ENCODE results near the gene LPO. TPM values are rescaled to one million over a fixed set of nuclear protein-coding genes. Genes with fewer than 3 reads are reported as not detected.
A peak's percentile ranks its signal among the peaks of the same experiment; 100 is the strongest.

Gene LPO
- polyA plus RNA-seq, 12 donors, result 0.08 to 0.40 (median 0.28) TPM; not detected in 8

DNA sequence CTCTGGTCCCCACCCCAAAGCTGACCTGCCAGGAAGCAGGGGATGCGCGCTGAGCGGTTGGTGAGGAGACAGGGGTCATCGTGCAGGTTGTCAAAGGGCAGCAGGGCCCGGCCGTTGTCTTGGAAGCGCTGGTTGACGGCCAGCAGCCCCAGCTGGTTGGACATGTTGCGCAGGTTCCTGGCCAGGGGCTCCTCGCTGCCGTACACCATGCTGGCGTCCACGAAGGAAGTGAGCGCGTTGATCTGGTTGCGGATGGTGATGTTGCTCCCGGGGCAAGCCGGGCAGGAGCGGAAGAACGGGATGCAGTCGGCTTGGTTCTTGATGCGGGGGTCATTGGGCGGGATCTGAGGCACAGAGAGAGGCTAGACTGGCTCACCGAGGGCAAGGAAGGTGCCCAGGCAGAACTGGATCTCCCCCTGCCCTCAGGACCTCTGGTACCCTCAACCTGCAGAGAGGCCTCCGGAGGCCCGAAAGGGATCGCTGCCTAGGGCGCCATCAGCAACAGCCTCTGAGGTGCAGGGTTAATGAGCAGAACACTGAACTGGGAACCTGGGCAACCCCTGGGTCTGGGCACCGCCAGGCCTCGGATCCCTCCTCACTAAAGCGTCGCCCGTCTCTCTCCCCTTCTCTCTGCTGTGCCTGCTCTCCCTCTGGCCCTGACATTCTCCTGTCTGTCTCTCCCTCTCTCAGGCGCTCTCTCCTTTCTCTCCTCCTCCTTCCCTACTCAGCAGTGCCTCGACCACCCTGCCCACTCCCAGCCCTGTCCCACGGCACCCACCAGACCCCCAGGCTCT, 39.6 kb downstream of the LPO start:
- no peak for DNase-seq

DNA sequence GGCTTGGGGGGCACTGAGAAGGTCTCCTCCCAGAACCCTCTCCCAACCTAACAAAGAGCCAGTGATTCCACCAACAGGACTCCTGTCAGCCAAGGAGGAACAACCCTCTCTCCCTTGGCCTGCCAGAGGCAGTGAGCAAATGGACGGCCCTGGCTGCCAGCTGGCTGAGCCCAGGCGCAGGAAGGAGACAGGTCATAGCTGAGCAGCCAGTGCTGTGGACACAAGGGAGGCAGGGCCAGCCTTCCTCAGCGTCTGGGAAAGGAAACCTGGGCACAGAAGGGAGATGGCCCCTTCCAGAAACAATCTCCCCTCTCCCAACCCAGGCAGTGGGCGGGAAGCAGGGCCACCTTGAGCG, 40.3 kb downstream of the LPO start:
- DNase-seq, result no peak

DNA sequence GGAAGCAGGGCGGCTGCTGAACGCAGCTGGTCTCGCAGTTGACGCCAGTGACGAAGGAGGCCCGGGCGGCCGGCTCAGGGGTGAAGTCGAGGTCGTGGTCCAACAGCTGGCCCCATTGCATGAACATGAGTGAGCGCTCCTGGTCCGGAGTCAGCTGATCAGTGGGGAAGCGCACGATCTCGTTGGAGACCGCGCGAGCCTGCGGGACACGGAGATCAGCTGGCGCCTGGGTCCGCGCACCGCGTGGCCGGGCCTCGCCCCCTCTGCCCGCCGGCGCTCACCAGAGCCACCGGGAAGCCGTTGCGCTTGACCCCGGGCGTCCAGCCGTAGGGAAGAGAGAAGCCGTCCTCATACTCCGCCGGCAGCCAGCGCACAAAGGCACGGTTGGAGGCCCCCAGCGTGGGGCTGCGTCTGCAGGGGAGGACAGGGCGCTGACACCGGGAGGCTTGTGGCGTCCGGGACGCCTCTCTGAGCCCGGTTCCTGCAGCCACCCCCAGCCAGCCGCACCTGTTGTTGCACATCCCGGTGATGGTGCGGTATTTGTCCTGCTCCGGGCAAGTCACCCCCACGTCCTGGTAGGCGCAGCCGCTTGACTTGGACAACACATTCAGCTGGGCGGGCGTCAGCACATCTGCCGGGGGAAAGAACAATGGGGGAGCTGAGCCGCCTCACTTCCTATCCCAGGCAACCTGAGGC, 40.8 kb downstream of the LPO start:
- peak; percentile 75 for DNase-seq

DNA sequence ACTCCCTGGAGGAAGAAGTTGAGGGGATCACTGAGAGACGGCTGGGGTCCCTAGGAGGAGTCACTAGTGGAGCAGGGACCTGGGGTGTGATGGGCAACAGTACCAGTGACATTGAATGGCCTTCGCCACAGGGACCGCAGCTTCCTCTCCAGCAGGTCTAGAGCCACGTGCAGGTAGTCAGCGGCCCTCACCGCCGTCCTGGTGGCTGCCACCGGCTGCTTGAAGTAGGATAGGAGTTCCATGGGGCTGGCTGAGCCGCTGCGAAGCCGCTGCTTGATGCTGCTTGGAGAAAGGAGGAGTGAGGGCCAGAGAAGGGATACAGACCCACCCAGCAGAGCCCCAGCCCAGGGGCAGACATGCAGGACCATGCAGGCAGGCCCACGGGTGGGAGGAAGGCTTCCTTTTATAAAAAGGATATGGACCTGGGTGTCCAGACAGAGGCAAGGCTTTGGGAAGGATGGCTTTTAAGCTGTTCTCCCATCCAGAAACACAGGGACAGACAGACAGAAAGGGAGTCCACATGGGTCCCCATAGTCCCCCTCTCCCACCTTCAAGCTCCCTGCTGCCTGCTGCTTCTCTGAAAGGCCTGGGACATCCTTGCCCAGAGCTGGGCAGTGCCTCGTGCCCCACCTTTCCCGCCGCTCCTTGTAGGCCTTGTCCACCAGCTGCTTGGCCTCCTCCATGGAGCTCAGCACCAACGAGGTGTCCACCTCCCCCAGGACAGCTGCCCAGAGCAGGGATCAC, 41.5 kb downstream of the LPO start:
- DNase-seq, result no peak

DNA sequence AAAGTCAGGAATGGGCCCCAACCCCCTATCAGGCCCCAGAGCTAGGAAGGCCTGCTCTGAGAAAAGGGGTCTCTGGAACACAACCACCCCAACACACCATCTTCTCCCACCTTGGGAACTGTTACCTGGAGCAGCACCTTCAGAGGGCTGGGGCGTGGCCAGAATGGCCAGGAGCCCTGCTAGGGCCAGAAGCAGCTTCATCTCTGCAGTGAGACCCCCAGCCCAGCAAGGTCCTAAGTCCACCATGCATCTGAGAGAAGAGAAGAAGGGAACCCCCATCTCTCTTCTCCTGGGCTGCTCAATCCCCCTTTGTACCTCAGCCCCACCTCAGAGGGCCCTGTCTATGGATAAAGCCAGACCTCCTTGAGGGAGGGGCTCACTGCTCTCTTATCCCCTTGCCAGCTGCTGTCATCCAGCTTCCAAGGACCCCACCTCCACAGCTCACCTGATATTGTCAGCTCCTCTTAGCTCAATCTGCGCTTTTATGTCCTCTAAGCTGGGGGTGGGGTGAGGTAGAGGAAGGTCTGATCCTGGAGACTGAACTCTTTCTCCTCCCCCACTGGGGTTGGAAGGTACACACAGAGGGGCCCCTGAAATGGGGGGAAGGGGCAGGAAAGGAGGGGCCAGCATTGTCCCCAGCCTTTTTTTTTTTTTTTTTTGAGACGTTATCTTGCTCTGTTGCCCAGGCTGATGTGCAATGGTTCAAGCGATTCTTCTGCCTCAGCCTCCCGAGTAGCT, 42.3 kb downstream of the LPO start, which contains the start of gene MPO:
MPO (minus strand) TSS at position 456 of the 738 bp plus-strand sequence; CDS start at position 279, 177 bp downstream.
- no peak for DNase-seq

DNA sequence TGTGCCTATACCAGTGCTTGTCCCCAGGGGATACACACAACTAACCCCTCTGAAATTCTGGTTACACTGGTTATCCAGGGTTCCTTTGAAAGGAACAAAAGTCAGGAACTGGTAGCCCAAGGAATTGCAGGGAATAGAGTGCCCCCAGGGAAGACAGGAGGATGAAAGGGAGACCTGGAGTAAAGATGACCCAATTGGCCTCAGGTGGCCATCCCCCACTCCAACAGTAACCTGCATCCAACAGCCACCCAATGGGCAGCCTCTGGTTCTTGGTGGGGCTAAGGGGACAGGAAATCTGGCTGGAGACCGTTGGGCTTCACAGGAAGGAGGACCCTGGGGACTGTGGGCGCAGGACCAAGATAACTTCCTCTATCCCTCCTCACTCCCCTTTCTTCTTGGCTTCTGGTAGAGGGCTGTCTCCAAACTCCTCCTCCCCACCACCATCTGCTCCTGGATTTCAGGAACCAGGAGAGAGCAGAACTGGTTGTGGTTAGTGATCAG, 43.2 kb downstream of the LPO start:
- no peak for DNase-seq

DNA sequence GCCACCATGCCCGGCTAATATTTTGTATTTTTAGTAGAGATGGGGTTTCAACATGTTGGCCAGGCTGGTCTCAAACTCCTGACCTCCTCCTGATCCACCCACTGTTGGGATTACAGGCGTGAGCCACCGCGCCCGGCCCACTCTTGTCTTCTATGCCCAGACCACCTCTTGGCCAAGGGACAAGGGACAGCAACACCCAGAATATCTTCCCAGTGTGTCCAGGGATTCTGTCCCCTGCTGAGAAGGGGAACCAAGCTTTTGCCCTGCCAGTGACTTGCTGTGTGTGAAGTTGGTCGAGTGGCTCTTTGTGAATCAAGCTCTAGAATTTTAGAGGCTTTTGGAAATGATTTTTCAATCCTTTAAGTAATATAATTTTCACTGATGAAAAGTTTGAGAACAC, 44.1 kb downstream of the LPO start:
- DNase-seq, result no peak

DNA sequence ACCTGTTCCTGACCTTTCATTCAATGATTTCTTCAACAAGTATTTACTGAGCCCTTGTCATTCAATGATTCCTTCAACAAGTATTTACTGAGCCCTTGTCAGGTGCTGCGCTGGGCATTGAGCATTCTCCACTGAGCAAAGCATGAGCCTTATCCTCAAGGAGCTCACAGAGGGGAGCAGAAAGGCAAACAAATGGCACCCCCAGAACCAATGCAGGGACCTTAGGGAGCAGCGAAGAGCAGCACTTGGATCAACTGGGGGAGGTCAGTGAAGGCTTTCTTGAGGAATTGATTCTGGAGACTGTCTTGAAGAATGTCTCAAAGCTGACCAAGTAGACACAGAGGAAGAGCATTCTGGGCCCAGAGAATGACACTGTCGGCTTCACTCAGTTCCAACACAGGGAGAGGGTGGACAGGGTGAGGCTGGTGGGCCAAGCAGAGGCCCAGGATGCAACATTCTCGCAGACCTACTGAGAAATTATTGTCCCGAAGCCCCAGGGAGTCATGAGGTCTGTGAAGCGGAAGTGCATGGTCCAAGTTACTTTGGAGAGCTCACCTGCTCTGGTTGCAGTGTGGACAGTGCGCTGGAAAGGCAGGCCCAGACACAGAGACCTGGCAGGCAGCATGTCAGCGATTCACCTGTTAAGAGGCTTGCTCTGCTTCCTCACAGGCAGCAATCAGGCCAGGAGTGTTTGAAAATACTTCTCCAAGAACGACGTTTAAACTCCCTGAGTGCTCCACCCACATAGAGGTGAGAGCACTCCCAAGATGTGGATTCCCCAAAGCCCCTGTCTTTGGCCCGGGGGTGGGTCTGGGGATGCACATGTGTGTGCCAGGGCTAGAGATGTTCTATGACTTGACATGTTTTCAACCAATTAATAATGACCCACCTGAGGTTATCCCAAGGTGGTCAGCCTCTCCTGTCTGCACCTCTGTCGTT, 45.6 kb downstream of the LPO start:
- no peak for DNase-seq

DNA sequence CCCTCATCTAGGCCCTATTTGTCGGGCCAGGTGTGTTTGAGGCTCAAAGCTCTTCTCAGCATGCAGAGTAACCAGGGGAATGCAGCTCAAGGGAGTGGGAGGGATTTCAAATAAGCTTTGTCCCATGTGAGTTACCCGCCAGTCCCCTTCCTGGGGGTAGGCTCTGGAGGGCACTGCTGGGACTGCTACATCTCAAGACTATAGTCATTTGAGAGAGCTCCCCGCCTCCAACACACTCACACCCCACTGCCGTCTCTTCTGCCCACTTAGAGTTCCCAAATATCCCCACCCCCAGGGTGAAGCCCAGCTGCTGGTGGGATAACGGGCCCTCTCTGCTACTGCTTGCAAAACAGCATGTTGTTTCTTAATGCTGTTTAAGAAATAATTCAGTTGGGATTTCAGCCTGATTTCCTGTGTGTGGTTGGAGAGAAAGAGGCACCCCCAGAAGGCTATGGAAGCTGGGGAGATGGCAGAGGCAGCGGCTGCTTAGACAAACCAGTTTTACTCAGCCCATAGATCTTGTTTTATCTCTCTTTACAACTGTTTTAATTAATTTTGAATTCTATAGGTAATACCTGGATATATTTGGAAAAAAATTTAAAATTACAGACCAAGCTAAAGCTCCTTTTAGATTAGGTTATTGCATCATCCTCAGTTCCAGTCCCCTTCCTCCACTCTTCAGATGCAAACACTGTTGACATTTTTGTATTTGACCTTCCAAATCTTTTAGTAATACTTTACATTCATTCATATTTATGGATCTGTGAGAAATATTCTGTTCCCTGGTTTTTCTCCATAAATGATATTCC, 46.4 kb downstream of the LPO start:
- DNase-seq, result no peak

DNA sequence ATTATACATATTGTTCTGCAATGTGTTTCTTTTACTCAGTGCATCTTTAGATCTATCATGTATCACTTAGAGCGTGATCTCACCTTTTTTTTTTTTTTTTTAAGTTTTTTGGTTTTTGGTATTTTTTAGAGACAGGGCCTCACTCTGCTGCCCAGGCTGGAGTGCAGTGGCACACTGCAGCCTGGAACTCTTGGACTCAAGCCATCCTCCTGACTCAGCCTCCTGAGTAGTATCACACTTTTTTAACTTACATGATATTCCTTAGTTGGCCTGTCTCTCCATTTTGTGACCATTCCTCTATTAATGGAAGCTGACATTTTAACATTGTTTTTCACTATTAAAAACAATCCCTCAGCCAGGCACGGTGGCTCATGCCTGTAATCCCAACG, 47.0 kb downstream of the LPO start:
- no peak for DNase-seq

DNA sequence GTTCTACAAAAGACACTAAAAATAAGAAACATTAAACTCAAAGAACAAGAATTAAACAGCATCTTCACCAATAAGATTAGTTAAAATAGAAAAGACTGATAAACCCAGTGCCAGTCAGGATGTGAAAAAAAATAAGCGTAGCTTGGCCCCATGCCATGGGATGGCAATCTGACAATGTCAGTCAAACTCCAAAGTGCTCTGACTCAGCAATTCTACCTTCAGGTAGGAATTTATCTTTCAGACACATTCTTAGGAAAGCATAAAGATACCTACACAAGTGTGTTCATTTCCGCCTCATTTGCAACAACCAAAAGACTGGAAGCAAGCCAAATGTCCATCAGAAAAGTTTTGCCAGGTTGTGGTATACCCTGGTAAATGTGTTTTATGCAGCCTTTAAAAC, 51.5 kb downstream of the LPO start:
- no peak for DNase-seq

DNA sequence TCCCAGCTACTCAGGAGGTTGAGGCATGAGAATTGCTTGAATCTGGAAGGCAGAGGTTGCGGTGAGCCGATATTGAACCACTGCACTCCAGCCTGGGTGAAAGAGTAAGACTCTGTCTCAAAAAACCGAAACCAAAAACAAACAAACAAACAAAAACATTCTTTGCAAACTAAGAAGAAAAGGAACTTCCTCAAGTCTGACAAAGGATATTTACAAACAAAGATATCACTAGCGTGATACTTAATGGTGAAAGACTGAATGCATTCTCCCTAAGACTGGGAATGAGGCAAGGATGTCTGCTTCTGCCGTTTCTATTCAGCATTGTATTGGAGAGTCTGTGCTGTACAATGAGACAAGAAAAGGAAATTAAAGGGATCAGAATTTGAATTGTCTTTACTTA, 52.9 kb downstream of the LPO start:
- no peak for DNase-seq

DNA sequence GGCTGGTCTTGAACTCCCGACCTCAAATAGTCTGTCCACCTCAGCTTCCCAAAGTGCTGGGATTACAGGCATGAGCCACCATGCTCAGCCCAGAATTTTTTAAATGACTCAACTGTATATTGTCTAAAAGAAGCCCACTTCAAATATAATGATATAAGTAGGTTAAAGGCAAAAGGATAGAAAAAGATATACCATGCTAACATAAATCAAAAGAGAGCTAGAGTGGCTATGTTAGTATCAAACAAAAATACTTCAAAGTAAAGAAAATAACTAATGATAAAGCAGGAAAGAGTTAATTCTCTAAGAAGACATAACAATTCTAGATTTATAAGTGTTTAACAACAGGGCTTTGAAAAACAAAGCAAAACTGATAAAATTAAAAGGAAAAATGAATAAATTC, 55.6 kb downstream of the LPO start:
- DNase-seq, result no peak

DNA sequence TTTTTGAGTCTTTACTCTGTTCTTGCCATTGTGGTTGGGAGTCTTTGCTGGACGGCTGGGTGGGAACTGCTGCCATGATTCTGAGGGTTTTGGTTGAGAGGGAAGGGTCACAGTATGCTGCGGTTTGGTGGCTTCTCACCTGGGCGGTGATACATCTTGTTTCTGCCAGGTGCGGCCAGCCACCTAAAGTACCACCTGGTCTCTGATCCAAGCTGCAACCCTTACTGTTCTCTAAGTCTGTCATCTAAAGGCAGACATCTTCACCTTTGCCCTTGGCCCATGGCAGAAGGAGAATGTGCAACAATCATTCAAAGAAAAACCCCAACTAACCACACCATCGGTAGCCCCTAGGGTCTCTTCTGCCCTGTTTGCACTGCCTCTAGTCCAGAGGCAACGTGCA, 62.0 kb downstream of the LPO start:
- DNase-seq, result no peak

DNA sequence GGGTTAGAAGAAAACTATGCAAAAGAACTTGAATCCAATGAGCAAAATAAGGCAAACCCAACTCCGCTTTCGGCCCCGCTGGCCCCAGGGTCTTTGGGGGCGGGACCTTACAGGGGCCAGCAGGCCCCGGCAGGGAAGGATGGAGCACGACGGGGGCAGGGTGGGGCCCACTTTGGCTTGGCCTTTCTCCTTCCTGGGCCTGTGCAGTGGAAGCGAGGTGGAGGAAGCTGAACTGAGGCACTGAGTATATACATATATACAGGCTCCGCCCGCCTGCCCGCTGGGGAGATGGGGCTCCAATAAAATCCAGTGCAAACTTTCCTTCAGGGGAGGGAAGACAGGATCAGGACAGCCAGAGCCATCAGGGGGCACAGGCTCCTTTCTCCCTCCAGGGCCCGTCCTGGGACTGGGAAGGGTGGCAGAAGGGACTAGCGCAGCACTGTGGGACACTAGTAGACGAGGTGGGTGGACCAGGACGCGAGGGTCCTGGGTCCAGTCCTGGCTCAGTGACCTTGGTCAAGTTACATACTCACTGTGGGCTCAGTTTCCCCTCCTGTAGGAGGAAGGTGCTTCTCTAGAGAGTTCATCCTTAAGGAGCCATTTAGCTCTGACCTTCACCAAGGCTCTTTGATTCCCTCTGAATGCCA, 63.2 kb downstream of the LPO start:
- no peak for DNase-seq

DNA sequence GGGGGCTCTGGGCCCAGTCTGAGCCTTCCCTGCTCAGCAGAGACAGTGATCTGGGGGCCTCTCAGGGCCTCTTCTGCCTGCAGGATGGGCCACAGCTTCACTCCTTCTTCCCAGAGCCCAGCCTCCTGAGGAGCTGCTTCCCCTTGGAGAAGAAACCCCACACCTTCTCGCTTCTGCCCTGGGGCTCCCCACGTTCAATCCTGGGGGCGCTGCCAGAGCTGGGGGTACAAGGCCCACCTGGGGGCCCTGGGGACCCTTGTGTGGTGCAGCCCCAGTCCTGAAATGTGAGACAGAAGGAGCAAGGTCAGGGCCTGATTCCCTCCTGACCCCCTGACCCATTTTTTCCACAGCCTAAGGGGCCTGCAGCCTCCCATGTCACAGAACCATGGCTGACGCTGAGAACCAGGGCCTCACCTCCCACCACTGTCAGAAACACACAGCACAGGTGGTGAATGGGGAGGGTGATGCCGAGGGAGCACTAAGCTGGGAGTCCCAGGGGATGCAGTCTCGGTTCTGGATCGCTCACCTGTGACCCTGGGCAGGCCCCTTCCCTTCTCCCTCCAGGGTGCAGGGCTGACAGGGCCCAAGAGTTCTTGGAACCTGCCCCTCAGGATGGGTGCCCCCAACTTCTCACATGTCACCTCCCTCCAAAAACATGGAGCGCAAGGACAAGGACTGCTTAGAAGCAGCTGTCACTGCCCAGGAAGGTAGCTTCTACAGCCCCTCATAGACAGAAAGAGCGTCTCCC, 64.0 kb downstream of the LPO start:
- DNase-seq, result no peak

DNA sequence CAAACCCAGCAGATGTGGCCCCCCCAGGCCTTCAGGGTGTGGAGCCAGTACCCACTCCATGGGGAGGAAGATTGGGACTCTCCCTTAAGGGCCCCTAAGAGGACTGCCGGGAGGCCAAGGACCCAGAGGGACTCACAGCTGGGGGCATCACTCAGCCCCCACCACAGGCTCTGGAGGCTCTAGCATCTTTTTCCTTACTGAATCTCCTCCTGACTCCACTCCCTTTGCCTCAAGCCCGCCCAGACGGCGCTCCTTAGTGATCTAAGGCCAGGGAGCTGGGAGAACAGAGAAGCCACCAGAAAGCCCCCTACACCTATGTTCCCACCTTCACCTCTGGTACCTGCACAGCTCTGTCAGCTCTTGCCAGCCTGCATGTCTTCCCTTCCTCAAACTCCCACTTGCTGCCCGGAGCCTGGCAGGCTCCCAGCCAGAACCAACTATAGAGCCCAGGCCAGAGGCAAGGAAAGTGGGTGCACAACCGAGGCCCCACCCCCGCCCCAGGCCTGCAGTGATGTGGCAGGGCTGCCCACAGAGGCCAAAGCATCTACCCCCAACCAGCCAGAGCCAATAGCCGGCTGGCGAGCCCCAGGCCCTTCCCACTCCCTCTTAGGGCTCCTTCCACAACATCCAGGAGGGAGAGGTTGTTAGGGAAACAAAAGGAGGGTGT, 64.7 kb downstream of the LPO start:
- no peak for DNase-seq

Measured in muscle of arm (tissue), 12 donors.